Measurements from ENCODE around the gene TCP11L1.

DNA sequence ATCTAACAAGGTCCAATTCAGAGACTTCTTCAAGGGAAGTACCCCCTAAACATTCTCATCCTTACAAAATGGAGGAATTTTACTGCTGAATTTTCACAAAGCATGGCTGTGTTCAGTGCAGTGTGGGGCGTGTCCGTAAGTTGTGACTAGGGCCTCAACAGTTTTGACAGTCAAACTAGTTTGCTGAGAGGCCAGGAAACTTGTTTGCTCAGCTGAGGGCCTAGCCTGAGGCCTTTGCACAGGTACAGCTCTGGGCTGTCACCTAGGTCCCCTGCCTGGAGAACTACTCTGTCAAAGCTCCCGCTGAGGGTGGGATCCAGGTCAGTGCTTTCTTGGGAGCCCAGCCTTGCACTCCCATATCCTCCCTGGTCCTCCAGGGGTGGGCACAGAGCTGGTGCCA lies 27.9 kb downstream of the TCP11L1 start:
- TF ChIP-seq EZH2 (IDR thresholded peaks at IDR 0.05) (no peak), POLR2AphosphoS5 (IDR thresholded peaks at IDR 0.05; ENCODE audit: borderline replicate concordance, low read depth, low read length) (no peak), FOXP2 (optimal IDR thresholded peaks at IDR 0.05; ENCODE audit: control extremely low read depth, extremely low read length, insufficient read depth) (no peak)

Data from SK-N-MC (cell line).